GM12878 (cell line): Measurements from ENCODE around the gene OMP. TPM values are rescaled to one million over a fixed set of nuclear protein-coding genes. Genes with fewer than 3 reads are reported as not detected.

Experiments used
- ATAC-seq: fragments of 200-7000 bp; cut with Tn5 transposase; 3 replicates; pipeline ENCODE4 v1.9.1; 2020; ENCODE audit warnings: mild to moderate bottlenecking, moderate library complexity
- BruUV-seq: library from RNA; stranded (reverse); fragments of 400-500 nt; replicated peaks from 2 replicates; lab custom pipeline; 2021; lab: Mats Ljungman, UMichigan
- CTCF ChIA-PET: fragments of 300-600 bp; sonication (Branson Sonifier 250); formaldehyde crosslinking; extraction: SDS; loops from one replicate; lab custom pipeline; 2021; ENCODE audit warnings: inconsistent platforms; lab: Yijun Ruan, JAX
- POLR2A ChIA-PET: fragments of 350-600 bp; formaldehyde crosslinking; extraction: SDS; loops from one replicate; lab custom pipeline; 2021; ENCODE audit warnings: inconsistent platforms; lab: Charles Lee
- RAD21 ChIA-PET: fragments of 300-600 bp; sonication (Branson Sonifier 250); formaldehyde crosslinking; loops from one replicate; lab custom pipeline; 2023; ENCODE audit warnings: antibody characterized with exemption; ENCODE audit not compliant: unreplicated experiment; lab: Charles Lee
- SMC1A ChIA-PET: fragments of 300-600 bp; sonication (Branson Sonifier 250); formaldehyde crosslinking; loops from one replicate; lab custom pipeline; 2023; ENCODE audit not compliant: unreplicated experiment, uncharacterized antibody; lab: Charles Lee
- DNase-seq: peaks from one replicate; pipeline ENCODE4 v3.0.0-alpha.2; 2011; ENCODE audit warnings: low read depth, low spot score
- FAIRE-seq: peaks from 3 replicates; lab custom pipeline; 2011; peaks lifted over from hg19 to GRCh38; lab: Jason Lieb, UNC
- H2AFZ ChIP-seq: 2 replicates; pipeline ENCODE4 v1.6.0; 2011; ENCODE audit warnings: low read depth, low read length, control low read depth; ENCODE audit not compliant: control insufficient read depth
- H3K27ac ChIP-seq: 2 replicates; pipeline ENCODE4 v1.5.1; 2011; ENCODE audit warnings: control low read depth; ENCODE audit not compliant: control insufficient read depth, insufficient read depth
- H3K27me3 ChIP-seq, 2 experiments: replicated peaks in 1 of 2; 2 replicates each; pipeline versions ENCODE4 v1.6.0 to v1.6.1; 2011; ENCODE audit warnings: low read length in 1 of 2; ENCODE audit not compliant: control insufficient read depth in 2 of 2, insufficient read depth in 2 of 2
- H3K36me3 ChIP-seq, 2 experiments: 2 replicates each; pipeline ENCODE4 v1.5.1; 2011; ENCODE audit warnings: low read length in 1 of 2; ENCODE audit not compliant: control insufficient read depth in 2 of 2, insufficient read depth in 2 of 2
- H3K4me1 ChIP-seq: 2 replicates; pipeline ENCODE4 v1.6.1; 2011; ENCODE audit warnings: mild to moderate bottlenecking, low read length, moderate library complexity, mixed read lengths; ENCODE audit not compliant: control insufficient read depth, insufficient read depth
- H3K4me2 ChIP-seq: 2 replicates; pipeline ENCODE4 v1.6.0; 2011; ENCODE audit warnings: control low read depth; ENCODE audit not compliant: control insufficient read depth, insufficient read depth
- H3K4me3 ChIP-seq: fragments of 200-600 bp; sonication (generic); 2 replicates; pipeline ENCODE4 v1.5.1; 2016
- H3K79me2 ChIP-seq: 2 replicates; pipeline ENCODE4 v1.6.0; 2011; ENCODE audit warnings: low read length; ENCODE audit not compliant: control insufficient read depth, insufficient read depth
- H3K9ac ChIP-seq: 2 replicates; pipeline ENCODE4 v1.8.0; 2011; ENCODE audit warnings: low read length, control low read depth, mixed read lengths; ENCODE audit not compliant: control insufficient read depth, insufficient read depth
- H3K9me3 ChIP-seq: replicated peaks from 3 replicates; pipeline ENCODE4 v1.5.1; 2011; ENCODE audit warnings: mild to moderate bottlenecking, low read length; ENCODE audit not compliant: control insufficient read depth, insufficient read depth
- H4K20me1 ChIP-seq: 2 replicates; pipeline ENCODE4 v1.6.0; 2011; ENCODE audit not compliant: control insufficient read depth, insufficient read depth
- CEBPB ChIP-seq, 2 experiments: fragments of 150-350 bp in 1 of 2; IDR thresholded peaks; 2 replicates each; pipeline ENCODE4 v1.6.1; 2012 to 2014; ENCODE audit warnings: low read depth in 2 of 2, low read length in 2 of 2, borderline replicate concordance in 1 of 2, inconsistent platforms in 1 of 2
- FOS ChIP-seq: IDR thresholded peaks from 3 replicates; pipeline ENCODE4 v1.6.1; 2011; ENCODE audit warnings: borderline replicate concordance; ENCODE audit not compliant: insufficient read length; ENCODE audit errors: extremely low read depth
- IKZF1 ChIP-seq: fragments of 450-650 bp; conservative IDR thresholded peaks from 2 replicates; pipeline ENCODE4 v1.6.1; 2017; ENCODE audit warnings: antibody characterized with exemption, mild to moderate bottlenecking
- NFIC ChIP-seq: IDR thresholded peaks from 2 replicates; pipeline ENCODE4 v1.6.1; 2012; ENCODE audit warnings: low read depth, mild to moderate bottlenecking, inconsistent platforms, low read length, moderate library complexity
- RAD21 ChIP-seq: IDR thresholded peaks from 2 replicates; pipeline ENCODE4 v1.6.1; 2011; ENCODE audit warnings: mild to moderate bottlenecking, low read depth, low read length, moderate library complexity; ENCODE audit not compliant: insufficient read depth
- RCOR1 ChIP-seq: conservative IDR thresholded peaks from 2 replicates; pipeline ENCODE4 v1.6.1; 2012; ENCODE audit warnings: low read depth, low read length, improper control_type of control experiment
- SIX5 ChIP-seq: IDR thresholded peaks from 2 replicates; pipeline ENCODE4 v1.6.1; 2011; ENCODE audit warnings: mild to moderate bottlenecking, low read depth, low read length, moderate library complexity; ENCODE audit not compliant: severe bottlenecking
- SREBF2 ChIP-seq: IDR thresholded peaks from 2 replicates; pipeline ENCODE4 v1.6.1; 2012; ENCODE audit warnings: mild to moderate bottlenecking, low read length
- TARDBP ChIP-seq: IDR thresholded peaks from 2 replicates; pipeline ENCODE4 v1.6.1; 2016; ENCODE audit warnings: borderline replicate concordance
- WGBS: methylation state at CpG from one replicate; pipeline ENCODE4 v1.1.6; 2016; ENCODE audit warnings: low lambda C conversion rate; ENCODE audit not compliant: insufficient replicate concordance, insufficient coverage; ENCODE audit errors: missing lambda C conversion rate; 5-methylcytosine and 5-hydroxymethylcytosine counted together
- in situ Hi-C: fragments of 300-500 bp; cut with MboI; formaldehyde crosslinking; loops from 9 replicates; pipeline ENCODE4 v1.14.3; 2018; ENCODE audit warnings: mixed read lengths
- intact Hi-C: fragments of 100-400 bp; cut with micrococcal nuclease; formaldehyde crosslinking; loops from one replicate; pipeline ENCODE4 v1.14.2; 2022; ENCODE audit not compliant: unreplicated experiment
- polyA plus RNA-seq, 11 experiments: library from polyadenylated mRNA; depleted of rRNA in 4 of 11; unstranded in 6 of 11; stranded (reverse) in 5 of 11; fragments of >200 nt; fragmentation: Nextera tagmentation in 4 of 11; fragmentation: Illumina TruSeq in 1 of 11; extraction: Ambion mirVana in 4 of 11; extraction: Trizol in 1 of 11; gene quantifications; 1 replicate in 1 of 11; 2 replicates in 10 of 11; pipeline versions ENCODE4 v1.2.1 to v1.2.3, GENCODE V29; 2011 to 2016; ENCODE audit warnings: inconsistent platforms in 2 of 11, missing spikeins in 2 of 11, low read depth in 1 of 11
- total RNA-seq, 4 experiments: library from RNA; depleted of rRNA in 3 of 4; stranded (reverse); fragments of >200 nt in 3 of 4; fragmentation: Illumina TruSeq in 1 of 4; extraction: Trizol in 1 of 4; gene quantifications; 2 replicates each; pipeline versions ENCODE4 v1.2.1 to v1.2.3, GENCODE V29; 2013 to 2021
- TF ChIP-seq, protein P1 (sequence below): IDR thresholded peaks from 2 replicates; pipeline ENCODE4 v1.6.1; 2012; ENCODE audit warnings: mild to moderate bottlenecking, low read depth, low read length

The OMP gene
- total and polyA plus RNA-seq, 10 of the 15 experiments (the other 5 are each of a cell fraction or from before 2014, with no cell fraction given), result not detected

GRCh38 chr11:77095551-77096490 is 6.8 kb upstream of the OMP start:
- intact Hi-C loops, result no loop called here
- no peak for FAIRE-seq
- SMC1A ChIA-PET, result no interaction called here

More at GRCh38 chr11:77095551-77096490, 6.8 kb upstream of the OMP start:
- no peak overlapping the region for H3K4me3 ChIP-seq
- H3K27ac ChIP-seq, result no peak overlapping the region
- no peaks in the 10 kb centered on the region for H3K36me3 ChIP-seq
- H3K79me2 ChIP-seq, result no peaks in the 10 kb centered on the region
- no peaks in the 10 kb centered on the region for H4K20me1 ChIP-seq
- H3K4me1 ChIP-seq, result no peaks in the 10 kb centered on the region
- H3K27me3 ChIP-seq, result no peaks in the 10 kb centered on the region
- H2AFZ ChIP-seq, result no peak overlapping the region
- no peak overlapping the region for H3K9ac ChIP-seq
- H3K4me2 ChIP-seq, result no peak overlapping the region
- BruUV-seq, result no TSS peak
- in situ Hi-C loops, result no loop called here
- H3K9me3 ChIP-seq, result no peaks in the 10 kb centered on the region
- ChIA-PET CTCF (interaction anchor here (0.9 to 3.0 kb wide), 4 partner anchors 20 to 176 kb away, joined by 3 to 12 read pairs (median 6); no protein-coding TSS in a partner anchor), RAD21 (interaction anchor here (0.5 kb wide), 1 partner anchor 403 kb away, joined by 4 read pairs; no protein-coding TSS in a partner anchor), POLR2A (no interaction called here)
- TF ChIP-seq IKZF1, result no peak
- TF ChIP-seq TARDBP, result no peak
- no peak for TF ChIP-seq FOS
- no peak for TF ChIP-seq SIX5
- TF ChIP-seq CEBPB (IDR thresholded peaks at IDR 0.05; ENCODE audit: borderline replicate concordance in 1 of 2, low read depth in 2 of 2, low read length in 2 of 2), result no peak
- no peak for TF ChIP-seq RAD21
- no peak for TF ChIP-seq RCOR1
- TF ChIP-seq, protein P1, sequence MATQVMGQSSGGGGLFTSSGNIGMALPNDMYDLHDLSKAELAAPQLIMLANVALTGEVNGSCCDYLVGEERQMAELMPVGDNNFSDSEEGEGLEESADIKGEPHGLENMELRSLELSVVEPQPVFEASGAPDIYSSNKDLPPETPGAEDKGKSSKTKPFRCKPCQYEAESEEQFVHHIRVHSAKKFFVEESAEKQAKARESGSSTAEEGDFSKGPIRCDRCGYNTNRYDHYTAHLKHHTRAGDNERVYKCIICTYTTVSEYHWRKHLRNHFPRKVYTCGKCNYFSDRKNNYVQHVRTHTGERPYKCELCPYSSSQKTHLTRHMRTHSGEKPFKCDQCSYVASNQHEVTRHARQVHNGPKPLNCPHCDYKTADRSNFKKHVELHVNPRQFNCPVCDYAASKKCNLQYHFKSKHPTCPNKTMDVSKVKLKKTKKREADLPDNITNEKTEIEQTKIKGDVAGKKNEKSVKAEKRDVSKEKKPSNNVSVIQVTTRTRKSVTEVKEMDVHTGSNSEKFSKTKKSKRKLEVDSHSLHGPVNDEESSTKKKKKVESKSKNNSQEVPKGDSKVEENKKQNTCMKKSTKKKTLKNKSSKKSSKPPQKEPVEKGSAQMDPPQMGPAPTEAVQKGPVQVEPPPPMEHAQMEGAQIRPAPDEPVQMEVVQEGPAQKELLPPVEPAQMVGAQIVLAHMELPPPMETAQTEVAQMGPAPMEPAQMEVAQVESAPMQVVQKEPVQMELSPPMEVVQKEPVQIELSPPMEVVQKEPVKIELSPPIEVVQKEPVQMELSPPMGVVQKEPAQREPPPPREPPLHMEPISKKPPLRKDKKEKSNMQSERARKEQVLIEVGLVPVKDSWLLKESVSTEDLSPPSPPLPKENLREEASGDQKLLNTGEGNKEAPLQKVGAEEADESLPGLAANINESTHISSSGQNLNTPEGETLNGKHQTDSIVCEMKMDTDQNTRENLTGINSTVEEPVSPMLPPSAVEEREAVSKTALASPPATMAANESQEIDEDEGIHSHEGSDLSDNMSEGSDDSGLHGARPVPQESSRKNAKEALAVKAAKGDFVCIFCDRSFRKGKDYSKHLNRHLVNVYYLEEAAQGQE, result no peak
- no peak for TF ChIP-seq NFIC
- TF ChIP-seq SREBF2, result no peak
- no peak for ATAC-seq
- WGBS, result 26% methylated on average over 20 of the region's 21 CpGs
- DNase-seq, result no peak
